Breast epithelium (tissue), 4 donors: Measurements from ENCODE around the gene PCDH8. TPM values are rescaled to one million over a fixed set of nuclear protein-coding genes. Genes with fewer than 3 reads are reported as not detected.

Experiments
- DNase-seq, 2 donors: peaks; one replicate each; pipeline ENCODE4 v3.0.0-alpha.2; 2019; ENCODE audit warnings: low spot score in 2 of 2
- H3K27ac ChIP-seq, 2 donors: fragments of 200-600 bp; sonication (generic) in 1 of 2; one replicate each; pipeline ENCODE4 v1.5.1; 2016 to 2019; ENCODE audit warnings: mild to moderate bottlenecking in 1 of 2
- H3K27me3 ChIP-seq, 2 donors: fragments of 200-600 bp; sonication (generic) in 1 of 2; one replicate each; pipeline versions ENCODE4 v1.5.1 to v1.6.0; 2017 to 2019; ENCODE audit warnings: control low read depth in 1 of 2, mild to moderate bottlenecking in 1 of 2
- H3K36me3 ChIP-seq: fragments of 200-600 bp; one replicate; pipeline ENCODE4 v1.5.1; 2019
- H3K4me1 ChIP-seq, 2 donors: fragments of 200-600 bp; sonication (generic); one replicate each; pipeline ENCODE4 v1.5.1; 2016 to 2019; ENCODE audit warnings: control low read depth in 1 of 2
- H3K4me3 ChIP-seq, 3 donors: fragments of 200-600 bp; sonication (generic); 1 replicate in 2 of 3; 2 replicates in 1 of 3; pipeline ENCODE4 v1.5.1; 2016 to 2019; ENCODE audit warnings: mild to moderate bottlenecking in 3 of 3, moderate library complexity in 2 of 3
- H3K9me3 ChIP-seq, 2 donors: fragments of 200-600 bp; sonication (generic) in 1 of 2; one replicate each; pipeline ENCODE4 v1.5.1; 2016 to 2019; ENCODE audit warnings: control low read depth in 1 of 2
- POLR2A ChIP-seq: fragments of 450-650 bp; IDR thresholded peaks from one replicate; pipeline ENCODE4 v1.6.1; 2016; ENCODE audit warnings: antibody characterized with exemption, mild to moderate bottlenecking, moderate library complexity
- POLR2AphosphoS5 ChIP-seq, 3 donors: sonication (generic); formaldehyde crosslinking; IDR thresholded peaks; one replicate each; pipeline ENCODE4 v1.6.1; 2017; ENCODE audit warnings: antibody characterized with exemption in 3 of 3
- intact Hi-C: fragments of 100-400 bp; cut with DNase I; formaldehyde crosslinking; loops from one replicate; pipeline ENCODE4 v1.15.1; 2023; ENCODE audit warnings: low total_unique reads
- total RNA-seq, 3 donors: library from RNA; depleted of rRNA; stranded (reverse); fragments of >200 nt; gene quantifications; one replicate each; pipeline ENCODE4 v1.1.0, GENCODE V29; 2016
- TF ChIP-seq, protein P1 (sequence below), 3 donors: fragments of 450-650 bp; IDR thresholded peaks; one replicate each; pipeline ENCODE4 v1.5.1; 2016 to 2017; ENCODE audit warnings: antibody characterized with exemption in 3 of 3, mild to moderate bottlenecking in 3 of 3, moderate library complexity in 3 of 3

Gene PCDH8
- total RNA-seq, 3 donors from 2014 or later, result 0.66 TPM; not detected in 2

DNA sequence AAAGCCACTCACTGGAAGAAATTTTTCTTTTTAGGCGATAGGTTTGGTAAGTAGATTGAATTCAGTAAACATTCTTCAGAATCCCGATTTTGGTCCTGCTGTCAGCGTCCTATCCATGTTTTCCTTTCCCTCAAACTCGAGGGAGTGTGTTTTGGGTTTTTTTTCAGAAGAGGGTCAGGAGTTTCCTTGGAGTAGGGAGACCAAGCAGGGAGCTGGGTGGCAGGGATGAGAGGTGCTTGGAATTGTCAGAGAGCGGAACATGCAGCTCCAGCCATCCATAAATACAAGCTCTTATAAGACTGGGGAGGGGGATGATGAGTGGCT is 1.6 kb upstream of the PCDH8 start:
- H3K9me3 ChIP-seq, result no peaks in the 10 kb centered on the region
- H3K4me1 ChIP-seq, result no peaks in the 10 kb centered on the region
- H3K4me3 ChIP-seq, result no peak overlapping the region
- no peak overlapping the region for H3K27ac ChIP-seq
- intact Hi-C loops, result no loop called here
- no peaks in the 10 kb centered on the region for H3K36me3 ChIP-seq
- DNase-seq, result no peak
- H3K27me3 ChIP-seq, result peaks cover 24 to 54% of the 10 kb centered on the region in 2 donors
- no peak for TF ChIP-seq POLR2AphosphoS5 (IDR thresholded peaks at IDR 0.05)
- no peak for TF ChIP-seq POLR2A
- TF ChIP-seq, protein P1, sequence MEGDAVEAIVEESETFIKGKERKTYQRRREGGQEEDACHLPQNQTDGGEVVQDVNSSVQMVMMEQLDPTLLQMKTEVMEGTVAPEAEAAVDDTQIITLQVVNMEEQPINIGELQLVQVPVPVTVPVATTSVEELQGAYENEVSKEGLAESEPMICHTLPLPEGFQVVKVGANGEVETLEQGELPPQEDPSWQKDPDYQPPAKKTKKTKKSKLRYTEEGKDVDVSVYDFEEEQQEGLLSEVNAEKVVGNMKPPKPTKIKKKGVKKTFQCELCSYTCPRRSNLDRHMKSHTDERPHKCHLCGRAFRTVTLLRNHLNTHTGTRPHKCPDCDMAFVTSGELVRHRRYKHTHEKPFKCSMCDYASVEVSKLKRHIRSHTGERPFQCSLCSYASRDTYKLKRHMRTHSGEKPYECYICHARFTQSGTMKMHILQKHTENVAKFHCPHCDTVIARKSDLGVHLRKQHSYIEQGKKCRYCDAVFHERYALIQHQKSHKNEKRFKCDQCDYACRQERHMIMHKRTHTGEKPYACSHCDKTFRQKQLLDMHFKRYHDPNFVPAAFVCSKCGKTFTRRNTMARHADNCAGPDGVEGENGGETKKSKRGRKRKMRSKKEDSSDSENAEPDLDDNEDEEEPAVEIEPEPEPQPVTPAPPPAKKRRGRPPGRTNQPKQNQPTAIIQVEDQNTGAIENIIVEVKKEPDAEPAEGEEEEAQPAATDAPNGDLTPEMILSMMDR (IDR thresholded peaks at IDR 0.05), result no peak

DNA sequence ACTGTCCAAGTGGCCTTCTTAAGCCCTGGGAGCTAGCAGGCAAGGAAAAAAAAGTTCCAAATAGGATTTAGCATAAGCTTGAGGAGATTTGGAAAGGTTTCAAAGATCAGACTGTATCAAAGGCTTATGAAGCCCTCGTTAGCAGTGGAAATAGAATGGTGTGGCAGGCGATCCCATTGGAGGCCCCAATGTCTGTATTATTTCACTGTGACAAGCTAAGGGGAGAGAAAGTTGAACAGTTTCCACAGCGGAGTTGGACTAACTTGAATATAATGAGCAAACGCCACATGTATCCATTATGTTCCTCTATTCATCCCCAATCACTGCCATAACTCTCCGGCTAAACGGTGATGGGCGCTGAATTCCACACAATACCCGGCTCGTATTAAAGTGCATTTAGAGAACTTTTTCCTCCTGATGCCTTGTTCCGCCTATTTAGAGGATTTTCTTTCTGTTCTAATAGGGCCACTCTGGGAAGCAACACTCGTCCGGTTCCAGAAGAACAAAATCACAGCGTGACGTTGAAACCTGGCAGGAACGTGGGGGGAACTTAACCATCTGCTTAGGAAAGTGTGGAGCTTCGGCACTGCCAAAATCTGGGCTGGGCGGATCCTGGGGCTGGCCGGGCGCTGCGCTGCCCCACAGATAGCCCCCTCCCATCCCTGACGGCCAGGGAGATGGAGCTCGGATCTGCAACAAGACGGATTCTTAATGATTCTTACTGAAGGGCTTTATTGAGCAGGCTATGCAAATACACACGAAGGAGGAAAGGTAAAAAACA is 1.0 kb upstream of the PCDH8 start:
- intact Hi-C loops, result no loop called here
- H3K27me3 ChIP-seq, result peaks cover 24 to 60% of the 10 kb centered on the region in 2 donors

DNA sequence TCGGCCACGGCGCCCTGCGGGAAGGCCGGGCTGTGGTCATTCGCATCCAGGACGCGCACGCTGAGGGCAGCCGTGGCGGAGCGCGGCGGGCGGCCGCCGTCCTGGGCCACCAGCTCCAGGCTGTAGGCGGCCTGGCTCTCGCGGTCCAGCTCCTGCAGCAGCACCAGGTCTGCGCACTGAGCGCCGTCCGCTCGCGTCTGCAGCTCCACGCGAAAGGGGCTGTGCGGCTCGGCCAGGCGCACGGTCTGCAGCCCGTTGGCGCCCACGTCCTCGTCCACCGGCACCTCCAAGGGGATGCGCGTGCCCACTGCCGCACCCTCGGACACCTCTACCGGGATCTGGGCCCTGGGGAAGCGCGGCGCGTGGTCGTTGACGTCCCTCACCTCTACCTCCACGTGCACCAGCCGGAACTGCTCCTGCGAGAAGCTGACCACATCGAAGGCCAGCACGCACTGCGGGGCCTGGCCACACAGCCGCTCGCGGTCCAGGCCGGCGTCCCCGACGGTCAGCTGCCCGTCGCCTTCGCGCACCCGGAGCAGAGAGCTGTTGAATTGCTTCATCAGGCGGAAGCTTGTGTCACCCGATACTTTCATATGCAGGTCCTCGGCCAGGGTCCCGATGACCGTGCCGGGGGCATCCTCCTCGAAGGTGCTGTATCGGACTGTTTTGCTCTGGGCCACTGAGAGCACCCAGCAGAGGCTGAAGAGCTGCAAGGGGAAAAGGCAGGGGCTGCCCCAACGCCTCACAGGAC is 583 bp downstream of the PCDH8 start:
- no peaks in the 10 kb centered on the region for H3K9me3 ChIP-seq
- intact Hi-C loops, result no loop called here
- DNase-seq, result no peak
- peak overlapping the region in 1 of 3 donors; percentile 44 for H3K4me3 ChIP-seq
- H3K27ac ChIP-seq, result no peak overlapping the region
- H3K27me3 ChIP-seq, result peaks cover 24 to 71% of the 10 kb centered on the region in 2 donors
- H3K36me3 ChIP-seq, result no peaks in the 10 kb centered on the region
- TF ChIP-seq, protein P1 (IDR thresholded peaks at IDR 0.05), result no peak
- TF ChIP-seq POLR2AphosphoS5 (IDR thresholded peaks at IDR 0.05) (no peak), POLR2A (no peak)
- H3K4me1 ChIP-seq, result no peaks in the 10 kb centered on the region

More for the DNA sequence above, 1.0 kb upstream of the PCDH8 start:
- Histone ChIP-seq H3K9me3 (no peaks in the 10 kb centered on the region), H3K27ac (no peak overlapping the region), H3K4me1 (no peaks in the 10 kb centered on the region), H3K4me3 (no peak overlapping the region), H3K36me3 (no peaks in the 10 kb centered on the region)
- no peak for TF ChIP-seq POLR2AphosphoS5 (IDR thresholded peaks at IDR 0.05)
- DNase-seq, result no peak

DNA sequence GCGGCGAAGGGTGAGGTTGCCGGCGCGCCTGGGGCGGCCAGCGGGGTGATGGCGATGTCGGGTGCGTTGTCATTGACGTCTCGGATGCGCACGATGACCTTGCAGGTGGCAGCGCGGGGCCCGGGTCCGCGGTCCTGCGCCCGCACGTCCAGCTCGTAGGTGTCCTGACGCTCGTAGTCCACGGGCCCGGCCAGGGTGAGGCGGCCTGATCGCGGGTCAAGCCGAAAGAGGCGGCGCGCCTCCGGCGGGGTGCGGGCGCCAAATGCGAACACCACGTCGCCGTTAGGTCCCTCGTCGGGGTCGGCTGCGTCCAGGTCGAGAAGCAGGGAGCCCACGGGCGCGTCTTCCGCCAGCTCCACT is 1.1 kb downstream of the PCDH8 start:
- H3K4me1 ChIP-seq, result no peaks in the 10 kb centered on the region
- H3K27me3 ChIP-seq, result peaks cover 24 to 75% of the 10 kb centered on the region in 2 donors
- H3K27ac ChIP-seq, result no peak overlapping the region
- TF ChIP-seq, protein P1 (IDR thresholded peaks at IDR 0.05), result no peak
- TF ChIP-seq POLR2AphosphoS5 (IDR thresholded peaks at IDR 0.05), result no peak
- TF ChIP-seq POLR2A, result no peak
- no peaks in the 10 kb centered on the region for H3K9me3 ChIP-seq
- intact Hi-C loops, result no loop called here
- no peak for DNase-seq
- no peaks in the 10 kb centered on the region for H3K36me3 ChIP-seq
- peak overlapping the region in 1 of 3 donors; percentile 54 for H3K4me3 ChIP-seq

DNA sequence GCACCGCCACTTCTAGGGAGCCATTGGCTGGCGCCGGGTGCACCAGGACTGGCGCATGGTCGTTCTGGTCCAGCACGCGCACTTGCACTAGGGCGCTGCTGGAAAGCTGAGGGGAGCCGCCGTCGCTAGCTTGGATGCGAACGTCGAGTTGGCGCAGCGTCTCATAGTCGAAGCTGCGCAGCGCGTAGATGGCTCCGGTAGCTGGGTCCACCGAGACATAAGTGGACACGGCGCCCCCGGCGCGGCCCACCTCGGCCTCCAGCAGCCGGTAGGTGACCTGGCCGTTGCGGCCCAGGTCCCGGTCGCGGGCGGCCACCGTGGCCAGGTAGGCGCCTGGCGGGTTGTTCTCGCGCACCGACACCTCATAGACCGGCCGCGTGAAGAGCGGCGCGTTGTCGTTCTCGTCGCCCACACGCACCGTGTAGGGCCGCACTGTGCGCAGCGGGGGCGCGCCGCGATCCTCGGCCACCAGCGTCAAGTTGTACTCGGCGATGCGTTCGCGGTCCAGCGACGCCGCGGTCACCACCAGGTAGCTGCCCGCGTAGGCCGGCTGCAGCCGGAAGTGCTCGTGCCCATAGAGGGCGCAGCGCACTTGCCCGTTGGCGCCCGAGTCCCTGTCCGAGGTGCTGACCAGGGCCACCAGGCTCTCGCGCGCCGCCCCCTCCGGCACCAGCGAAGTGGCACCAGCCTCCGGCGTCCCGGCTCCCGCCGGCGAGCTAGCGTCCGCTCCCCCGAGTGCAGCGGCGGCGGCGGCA is 1.7 kb downstream of the PCDH8 start:
- H3K27me3 ChIP-seq, result peaks cover 24 to 75% of the 10 kb centered on the region in 2 donors
- H3K36me3 ChIP-seq, result no peaks in the 10 kb centered on the region
- no peak for DNase-seq
- H3K4me3 ChIP-seq, result peak overlapping the region in 2 of 3 donors; percentile 16 to 54
- H3K9me3 ChIP-seq, result no peaks in the 10 kb centered on the region
- H3K4me1 ChIP-seq, result no peaks in the 10 kb centered on the region
- no peak for TF ChIP-seq POLR2A
- TF ChIP-seq, protein P1 (IDR thresholded peaks at IDR 0.05), result peak in 2 of 3 donors; percentile 11 to 17
- intact Hi-C loops, result no loop called here
- H3K27ac ChIP-seq, result no peak overlapping the region
